MV-4-11 (cell line): ENCODE measurements around the gene GADD45B.
"Not testable (repeated sequence)": the region's sequence is repeated elsewhere in the genome, so short reads cannot be mapped to it uniquely, and the experiment has no call there.

Experiments
- DNase-seq: peaks from one replicate; lab custom pipeline; 2025; lab: John Stamatoyannopoulos, UW

GADD45B gene

DNA sequence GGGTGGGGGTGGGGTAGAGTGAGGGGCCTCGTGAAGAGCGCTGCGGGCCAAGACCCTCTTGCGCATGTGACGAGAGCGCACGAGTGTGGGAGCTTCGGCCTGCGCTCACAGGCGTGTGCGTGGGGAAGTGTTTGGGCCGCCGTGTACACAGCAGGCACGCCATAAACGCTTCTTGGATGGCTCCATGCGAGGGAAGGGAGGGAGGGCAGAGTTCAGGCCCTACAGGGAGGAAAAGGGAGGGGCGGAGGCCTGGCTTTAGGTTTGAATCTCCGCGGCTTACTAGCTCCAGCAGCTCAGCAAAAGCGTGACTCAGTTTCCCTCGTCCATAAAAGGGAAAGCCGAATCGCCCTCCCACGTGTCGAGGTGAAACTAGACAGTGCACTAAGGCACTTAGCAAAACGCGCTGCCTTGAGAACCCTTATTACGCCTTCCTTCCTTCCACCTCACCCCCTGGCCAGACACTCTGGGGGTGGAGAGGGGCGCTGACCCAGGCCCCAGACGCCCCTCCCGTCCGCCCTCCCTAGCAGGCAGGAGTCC lies 12.5 kb downstream of the GADD45B start:
- no peak for DNase-seq

DNA sequence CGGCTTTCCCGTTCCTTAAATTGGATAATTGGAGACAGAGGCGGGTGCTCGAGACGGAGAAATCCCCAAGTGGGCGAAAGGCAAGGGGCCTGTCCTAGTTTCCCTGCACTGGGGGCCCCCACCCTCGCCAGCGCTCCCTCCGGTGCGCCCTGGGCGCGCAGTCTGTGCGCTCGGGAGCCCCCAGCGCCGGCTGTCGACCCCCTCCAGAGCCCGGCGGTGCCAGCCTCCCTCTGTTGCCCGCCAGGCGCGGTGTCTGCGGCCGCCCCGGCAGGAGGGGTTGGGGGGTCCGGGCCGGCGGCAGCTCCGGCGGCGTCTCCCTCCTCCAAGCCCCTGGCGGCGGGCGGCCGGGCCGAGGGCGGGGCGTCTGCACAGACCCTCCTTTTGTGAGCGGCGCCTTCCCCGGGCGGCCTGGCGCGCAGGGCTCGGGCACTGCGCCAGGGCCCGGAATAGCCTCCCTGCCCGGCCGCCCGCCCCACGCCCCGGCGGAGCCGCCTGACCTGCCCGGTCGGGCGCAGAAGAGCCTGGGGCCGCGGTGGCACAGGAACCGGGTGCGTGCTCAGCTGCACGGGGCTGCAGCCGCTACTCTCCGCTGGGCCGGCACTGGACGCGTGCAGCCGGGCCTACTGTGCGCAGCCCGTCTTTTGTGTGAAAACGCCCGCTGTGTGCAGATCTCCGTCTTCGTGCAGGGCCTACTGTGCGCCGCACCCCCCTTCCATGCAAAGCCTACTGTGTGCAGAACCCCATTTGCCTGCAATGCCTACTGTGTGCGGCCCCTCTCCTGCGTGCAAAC lies 13.2 kb downstream of the GADD45B start:
- DNase-seq, result no peak

DNA sequence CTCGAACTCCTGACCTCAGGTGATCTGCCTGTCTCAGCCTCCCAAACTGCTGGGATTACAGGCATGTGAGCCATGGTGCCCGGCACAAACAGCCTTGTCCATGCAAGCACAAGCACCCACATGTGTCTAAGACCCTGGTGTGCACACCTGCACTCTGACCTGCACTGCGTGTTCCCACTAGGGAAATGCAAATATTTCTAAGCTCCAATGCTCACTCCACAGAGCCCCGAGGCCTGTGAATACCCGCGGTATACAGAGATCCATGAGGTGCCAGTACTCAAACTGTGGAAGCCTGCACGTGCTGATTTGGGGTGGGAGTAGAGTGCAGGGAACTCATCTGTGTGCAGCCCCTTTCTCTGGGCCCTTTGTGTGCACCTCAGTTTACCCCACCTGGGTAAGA lies 14.7 kb downstream of the GADD45B start:
- DNase-seq, result no peak

DNA sequence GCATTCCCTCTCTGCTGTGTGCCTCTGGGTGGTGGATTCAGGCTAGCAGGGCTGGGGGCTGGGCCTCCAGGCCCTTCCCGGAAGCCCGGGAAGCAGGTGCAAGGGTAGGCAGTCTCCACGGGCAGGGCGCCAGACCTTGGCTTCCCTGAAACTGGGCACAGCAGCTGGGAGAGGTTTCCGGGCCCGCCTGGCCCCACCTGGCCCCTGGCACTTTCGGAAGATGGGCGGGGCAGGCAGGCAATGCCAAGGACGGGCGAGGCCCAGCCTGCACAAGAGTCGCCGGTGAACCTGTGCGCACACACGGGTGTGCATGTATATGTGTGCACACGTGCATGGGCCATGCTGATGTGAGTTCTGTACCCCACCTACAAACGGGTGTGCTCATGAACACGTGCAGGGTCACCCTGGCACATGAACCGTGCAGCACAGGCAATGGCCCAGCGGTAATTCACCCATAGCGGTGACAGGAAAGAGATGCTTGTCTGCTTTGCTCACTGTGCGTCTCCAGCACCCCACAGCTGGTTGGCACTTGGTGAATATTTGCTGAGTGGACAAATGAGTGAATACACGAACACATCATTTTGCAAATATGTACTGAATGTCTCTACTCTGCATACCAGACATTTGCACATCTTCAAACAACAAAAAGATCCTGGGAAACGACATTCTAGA lies 15.3 kb downstream of the GADD45B start:
- DNase-seq, result no peak

DNA sequence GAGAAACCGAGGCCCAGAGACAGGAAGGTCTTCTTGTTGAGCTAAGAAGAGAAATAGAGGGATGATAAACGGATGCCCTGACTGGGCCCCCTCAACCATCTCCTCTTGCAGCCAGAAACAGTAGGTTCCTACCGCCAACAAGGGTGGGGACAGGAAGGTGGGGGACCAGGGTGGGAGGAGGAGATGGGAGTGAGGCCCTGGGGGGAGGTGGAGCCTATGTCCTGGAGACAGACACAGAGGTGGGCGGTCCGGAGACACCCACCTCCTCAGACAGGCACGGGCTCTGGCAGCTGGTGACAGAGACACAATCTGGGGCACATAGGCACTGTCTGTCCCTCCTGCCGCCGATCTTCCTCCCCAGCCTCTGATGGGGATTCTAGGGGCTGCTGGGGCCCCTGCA lies 16.9 kb downstream of the GADD45B start:
- no peak for DNase-seq

DNA sequence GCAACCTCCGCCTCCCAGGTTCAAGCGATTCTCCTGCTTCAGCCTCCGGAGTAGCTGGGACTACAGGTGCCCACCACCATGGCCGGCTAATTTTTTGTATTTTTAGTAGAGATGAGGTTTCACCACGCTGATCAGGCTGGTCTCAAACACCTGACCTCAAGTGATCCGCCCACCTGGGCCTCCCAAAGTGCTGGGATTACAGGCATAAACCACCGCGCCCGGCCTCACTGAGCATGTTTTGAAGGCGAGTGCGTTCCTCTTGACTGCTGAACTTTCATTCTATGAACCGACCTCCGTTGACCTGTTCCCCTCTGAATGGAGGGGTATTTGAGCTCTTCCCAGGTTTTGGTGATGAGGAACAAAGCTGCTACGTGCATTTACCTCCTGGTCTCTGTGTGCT lies 17.5 kb downstream of the GADD45B start:
- DNase-seq, result not testable (repeated sequence)

DNA sequence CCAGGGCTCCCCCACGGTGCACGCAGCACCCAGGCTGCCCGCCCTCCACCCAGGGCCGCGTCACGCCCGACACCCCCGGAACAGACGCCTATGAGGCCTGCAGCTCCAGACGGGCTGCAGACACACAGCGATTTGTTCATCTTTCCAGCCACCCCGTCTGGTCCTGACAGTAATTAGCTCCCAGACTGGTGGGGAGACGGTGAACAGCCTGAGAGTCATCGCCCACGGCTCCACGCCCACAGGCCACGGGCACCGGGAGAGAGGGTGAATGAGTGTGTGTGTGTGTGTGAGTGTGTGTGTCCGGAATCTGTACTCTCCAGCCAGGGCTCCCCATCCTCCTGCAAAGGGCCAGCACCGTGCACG lies 18.1 kb downstream of the GADD45B start:
- DNase-seq, result no peak

DNA sequence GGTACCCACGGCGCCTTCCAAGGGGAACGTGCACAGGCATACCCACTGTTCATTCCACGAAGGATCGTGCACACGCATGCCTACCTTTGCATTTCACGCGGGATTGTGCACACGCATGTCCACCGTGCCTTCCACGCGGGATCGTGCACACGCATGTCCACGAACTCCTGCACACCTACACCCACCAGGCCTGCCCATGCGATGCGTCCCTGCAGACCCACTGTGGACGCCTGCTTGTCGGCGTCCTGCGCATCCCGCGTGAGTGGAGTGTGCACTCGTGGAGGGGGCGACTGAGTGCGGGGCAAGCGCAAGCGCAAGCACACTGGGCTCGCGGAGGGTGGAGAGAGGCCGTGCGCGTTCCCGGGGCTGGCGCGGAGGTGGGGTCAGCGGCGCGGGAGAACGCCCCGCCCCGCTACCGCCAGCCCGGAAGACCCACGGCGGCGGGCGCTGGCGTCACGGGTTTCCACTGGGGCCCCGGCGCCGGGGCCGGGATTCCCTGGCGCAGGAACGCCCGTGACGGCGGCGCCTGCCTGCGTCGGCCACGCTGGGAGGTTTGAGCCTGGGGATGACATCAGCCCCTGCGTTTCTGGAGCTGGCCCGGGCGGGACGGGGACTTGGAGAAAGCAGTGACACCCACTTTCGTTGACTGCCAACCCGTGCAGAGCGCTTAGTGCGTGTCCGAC lies 18.7 kb downstream of the GADD45B start:
- DNase-seq, result peak; percentile 48

DNA sequence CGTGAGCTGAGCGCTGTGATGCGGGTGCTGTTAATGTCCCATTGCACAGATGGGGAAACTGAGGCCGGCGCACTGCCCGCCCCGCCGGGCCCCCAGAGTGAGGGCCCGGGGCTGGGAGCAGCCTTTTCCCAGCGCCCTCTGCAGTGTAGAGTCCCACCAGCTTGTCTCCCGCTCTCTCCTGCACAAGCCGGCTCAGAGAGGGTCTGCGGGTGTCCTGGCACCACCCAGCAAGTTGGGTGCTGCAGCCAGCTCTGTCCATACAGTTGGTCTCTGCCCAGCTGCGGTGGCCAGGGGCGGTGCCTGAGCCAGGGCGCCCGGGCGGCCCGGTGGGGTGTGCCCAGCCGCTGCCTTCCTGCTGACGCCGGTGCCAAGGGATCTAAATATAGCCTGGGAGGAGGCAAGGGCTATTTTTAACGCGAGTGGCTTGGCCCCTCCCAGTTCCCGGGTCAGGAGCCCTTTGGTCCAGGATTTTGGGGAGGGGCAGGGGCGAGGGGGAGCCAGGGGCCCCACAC lies 19.3 kb downstream of the GADD45B start:
- DNase-seq, result peak; percentile 36

DNA sequence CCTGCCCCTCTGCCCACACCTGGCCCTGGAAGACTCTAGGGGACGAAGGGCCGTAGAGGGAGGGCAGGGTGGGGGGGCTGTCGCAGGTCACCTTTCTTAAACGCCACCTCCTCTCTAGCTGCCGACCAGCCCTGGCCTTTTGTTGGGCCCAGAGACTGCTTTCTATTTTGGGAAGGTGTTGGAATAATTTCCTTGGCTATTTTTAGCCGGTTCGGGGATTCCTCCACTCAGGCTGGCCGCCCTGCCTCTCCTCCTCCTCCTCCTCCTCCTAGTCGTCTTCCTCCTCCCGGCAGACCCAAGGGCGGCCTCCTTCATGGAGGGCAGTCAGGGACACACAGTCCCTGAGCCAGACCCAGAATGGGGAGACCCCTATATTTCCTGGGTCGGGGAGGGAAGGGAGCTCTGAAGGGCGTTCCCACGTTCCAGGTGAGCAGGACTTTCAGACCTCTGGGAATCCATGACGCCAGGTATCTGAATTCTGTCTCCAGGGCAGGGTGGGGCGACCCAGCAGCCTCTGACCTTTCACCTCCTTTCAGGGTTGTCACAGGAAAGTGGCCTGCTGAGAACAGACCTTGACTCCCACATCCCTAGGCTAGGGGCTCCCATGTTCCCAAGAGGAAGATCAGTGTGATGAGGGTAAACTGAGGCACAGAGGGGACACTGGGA lies 19.9 kb downstream of the GADD45B start:
- no peak for DNase-seq

DNA sequence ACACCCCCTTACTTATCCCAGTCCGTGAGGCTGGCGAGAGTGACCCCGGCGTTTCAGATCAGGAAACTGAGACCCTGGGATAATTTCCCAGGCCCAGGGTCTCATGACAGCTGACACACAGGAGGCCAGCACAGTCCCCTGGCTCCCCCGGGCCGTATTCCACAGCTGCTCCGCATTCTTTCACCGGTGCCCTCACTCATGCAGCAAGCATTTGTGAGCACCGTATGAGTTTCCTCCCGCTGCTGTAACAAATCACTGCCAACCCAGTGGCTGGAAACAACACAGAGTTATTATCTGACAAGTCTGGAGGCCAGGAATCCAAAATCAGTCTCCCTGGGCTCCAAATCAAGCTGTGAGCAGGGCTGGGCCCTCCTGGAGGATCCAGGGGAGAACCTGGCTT lies 21.3 kb downstream of the GADD45B start:
- DNase-seq, result no peak

DNA sequence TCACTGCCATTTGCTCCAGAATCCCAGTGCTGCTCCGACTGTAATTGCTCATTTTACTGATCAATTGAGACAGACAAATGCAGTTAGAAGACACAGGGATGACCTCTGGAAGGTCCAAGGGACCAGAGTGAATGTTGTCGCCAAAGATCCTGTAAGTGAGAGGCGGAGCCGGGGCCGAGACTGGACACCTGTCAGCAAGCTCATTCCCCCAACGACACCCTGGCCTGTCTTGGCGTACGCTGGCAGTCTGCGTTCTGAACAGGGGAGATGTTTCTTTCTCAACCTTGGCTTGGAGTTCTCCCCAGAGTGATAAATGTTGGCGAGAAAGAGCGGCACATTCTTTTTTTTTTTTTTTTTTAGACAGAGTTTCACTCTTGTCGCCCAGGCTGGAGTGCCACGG lies 24.2 kb downstream of the GADD45B start:
- DNase-seq, result no peak

DNA sequence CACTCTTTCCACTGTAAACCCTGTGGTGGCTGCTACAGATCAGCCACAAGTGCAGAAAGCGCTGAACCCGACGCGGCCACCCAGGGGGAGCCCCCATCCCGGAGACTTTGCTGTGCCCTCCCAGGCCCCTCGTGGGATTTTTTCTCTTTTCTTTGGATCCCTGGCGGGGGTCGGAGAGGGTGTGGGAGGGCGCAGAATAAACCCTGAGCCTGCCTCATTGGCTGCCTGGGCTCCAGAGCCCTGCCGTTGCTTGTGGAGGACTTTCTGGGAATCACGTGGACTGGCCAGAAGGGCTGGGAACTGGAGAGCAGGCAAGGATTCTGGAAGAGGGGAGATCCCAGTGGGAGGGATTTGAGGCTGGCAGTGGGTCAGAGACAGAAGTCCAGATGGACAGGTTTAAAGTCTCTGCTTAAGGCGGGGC lies 24.9 kb downstream of the GADD45B start:
- DNase-seq, result no peak

DNA sequence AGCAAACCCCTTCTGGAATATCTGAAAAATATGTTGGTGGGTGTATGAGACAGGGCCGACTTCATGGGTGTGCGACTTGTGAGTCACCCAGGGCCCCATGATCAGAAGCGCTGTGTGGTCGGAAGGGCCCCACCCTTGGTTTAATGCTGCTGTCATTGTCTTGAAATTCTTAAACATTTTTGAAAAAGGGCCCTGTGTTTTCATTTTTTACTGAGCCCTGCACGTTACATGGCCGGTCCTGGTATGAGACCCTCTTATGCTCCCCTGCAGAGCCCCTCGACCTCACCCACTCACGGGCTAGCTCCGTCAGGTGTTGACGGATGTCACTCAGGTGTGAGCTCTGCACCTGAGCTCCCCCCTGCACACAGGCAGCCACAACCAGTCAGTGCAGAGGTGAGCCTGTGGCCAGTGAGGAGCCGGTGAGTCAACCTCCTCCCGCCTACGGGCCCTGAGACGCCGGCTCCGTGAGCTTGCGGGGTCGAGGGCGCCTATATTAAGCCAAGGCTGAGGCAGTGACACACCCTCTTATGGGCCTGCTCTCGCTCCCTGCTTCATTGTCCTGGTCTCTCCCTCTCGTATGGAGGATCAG lies 27.7 kb downstream of the GADD45B start:
- peak; percentile 59 for DNase-seq

DNA sequence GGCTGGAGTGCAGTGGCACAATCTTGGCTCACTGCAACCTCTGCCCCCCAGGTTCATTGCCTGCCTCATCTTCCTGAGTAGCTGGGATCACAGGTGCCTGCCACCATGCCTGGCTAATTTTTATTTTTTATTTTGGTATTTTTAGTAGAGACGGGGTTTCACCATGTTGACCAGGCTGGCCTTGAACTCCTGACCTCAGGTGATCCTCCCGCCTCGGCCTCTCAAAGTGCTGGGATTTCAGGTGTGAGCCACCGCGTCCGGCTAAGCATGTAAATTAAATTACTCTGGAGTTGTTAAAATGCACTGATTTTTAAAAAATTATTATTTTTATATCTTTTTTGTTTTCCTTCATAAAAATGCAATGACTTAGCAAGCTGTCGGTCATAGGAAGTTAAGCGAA lies 30.7 kb downstream of the GADD45B start:
- DNase-seq, result not testable (repeated sequence)

DNA sequence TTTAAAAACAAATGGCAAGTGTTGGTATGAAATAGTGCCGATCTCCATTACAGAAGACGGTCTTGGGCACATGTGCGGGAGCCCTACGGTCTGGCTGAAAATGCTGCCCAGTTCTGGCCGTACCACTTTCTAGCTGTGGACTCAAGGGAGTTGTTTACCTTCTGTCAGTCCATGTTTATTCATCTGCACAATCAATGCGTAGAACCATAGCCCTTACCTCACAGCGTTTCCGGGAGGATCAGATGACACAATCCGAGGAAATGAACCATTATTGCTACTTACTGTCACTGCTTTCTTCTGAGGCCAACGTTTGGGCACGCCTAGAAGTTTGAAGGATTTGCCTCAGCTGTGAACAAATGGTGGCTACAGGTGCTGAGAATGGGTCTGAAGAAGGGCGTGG lies 31.2 kb downstream of the GADD45B start:
- DNase-seq, result peak; percentile 63

DNA sequence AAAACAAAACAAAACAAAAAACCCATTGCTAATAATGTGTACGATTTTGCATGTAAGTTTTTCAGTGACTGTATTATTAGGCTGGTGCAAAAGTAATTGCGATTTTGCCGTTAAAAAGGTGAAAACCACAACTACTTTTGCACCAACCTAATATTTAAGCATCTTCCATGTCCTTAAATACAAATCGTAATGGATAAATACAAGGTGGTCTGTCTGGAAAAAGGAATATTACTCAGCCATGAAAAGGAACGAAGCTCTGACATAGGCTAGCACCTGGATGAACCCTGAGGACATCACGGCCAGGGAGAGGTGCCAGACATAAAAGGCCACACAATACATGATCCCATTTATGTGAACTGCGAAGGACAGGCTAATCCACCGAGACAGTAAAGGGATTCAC lies 33.2 kb downstream of the GADD45B start:
- no peak for DNase-seq

DNA sequence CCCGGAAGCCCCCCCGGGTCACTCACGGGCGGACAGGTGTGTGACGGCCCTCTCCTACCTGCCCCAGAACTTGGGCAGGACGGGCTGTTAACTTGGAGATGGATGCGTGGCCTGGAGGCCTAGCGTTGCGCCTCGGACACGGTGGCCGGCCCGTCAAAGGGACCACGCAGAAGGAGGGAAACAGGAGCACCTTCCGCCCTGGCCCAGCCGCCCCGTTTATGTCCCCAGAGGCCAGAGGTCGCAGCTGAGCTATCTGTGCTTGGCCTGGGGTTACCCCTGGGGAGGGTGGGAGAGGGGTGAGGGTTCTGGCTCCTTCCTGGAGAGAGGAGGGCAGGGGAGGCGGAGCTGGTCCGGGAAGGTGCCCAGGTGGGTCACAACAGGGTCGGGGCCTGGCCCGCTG lies 35.6 kb downstream of the GADD45B start:
- DNase-seq, result no peak

DNA sequence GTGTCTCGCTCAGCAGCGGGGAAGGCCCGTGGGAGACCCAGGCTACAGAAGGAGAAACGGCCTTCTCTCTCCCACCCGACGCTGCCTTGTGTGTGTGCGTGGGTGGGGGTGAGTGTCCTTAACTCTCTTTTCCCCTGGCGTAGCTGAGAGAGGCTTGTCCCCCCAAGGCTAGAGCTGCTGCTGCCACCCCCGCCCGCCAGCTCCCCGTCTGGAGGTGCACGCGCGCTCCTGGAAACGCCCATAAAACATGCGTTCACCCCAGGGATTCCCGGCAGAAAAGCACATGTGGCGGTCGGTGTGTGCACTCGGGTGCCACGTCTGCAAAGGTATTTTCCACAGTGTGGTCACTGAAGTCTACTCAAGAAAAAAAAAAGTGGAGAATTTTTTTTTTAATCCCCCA lies 36.1 kb downstream of the GADD45B start:
- no peak for DNase-seq

DNA sequence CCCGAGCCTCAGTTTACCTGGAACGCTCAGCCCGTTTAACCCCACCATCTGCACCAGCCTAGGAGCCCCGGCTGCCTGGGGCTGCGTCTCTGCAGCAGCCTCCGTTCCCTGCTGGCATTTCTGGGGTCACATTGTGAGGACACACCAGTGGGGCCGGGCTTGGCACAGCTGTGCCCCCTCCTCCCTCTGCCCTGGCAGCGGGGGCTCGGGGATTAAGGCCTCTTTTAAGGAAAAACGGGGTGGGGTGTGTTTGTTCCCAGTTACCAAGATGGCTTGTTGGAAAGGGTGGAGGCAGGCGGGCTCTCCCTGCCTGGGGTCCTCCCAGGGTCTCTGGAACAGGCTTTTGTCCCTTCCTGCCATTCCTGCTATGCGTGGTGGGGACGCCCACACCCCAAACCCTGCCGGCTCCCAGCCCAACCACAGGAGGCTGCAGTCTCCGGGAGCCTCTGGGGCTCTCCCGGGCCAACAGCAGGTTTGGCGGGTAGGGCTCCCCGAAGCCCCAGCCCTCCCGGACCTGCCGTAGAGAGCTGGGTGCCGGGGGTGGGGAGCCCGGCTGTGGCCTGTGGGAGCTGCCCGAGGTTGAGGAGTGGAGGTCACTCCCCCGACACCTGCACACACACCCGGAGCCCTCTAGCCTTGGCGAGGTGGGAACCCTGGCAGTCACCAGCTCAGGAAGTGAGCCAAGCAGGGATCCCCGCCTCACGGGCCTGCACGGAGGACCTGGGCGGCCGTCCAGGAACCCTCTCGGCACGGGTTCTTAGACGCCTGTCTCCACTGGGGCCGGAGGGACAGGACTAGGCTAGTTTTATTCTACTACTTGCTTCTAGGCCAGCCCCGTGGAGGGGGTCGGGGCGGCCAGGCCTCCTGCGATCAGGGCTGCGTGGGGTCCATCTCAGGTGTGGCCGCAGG lies 36.9 kb downstream of the GADD45B start:
- no peak for DNase-seq
